ENCODE measurements around the gene TLL2.
"Not testable (repeated sequence)": the region's sequence is repeated elsewhere in the genome, so short reads cannot be mapped to it uniquely, and the experiment has no call there.

TLL2 gene

GRCh38 chr10:96513698-96514561 is at the start of gene TLL2:
TLL2 (minus strand) TSS chr10:96513926; CDS start chr10:96513685, 241 bp downstream.
- peak in 1 of 2 donors; percentile 46 for DNase-seq (ENCODE audit: low read depth in 2 of 2)

- DNase-seq (ENCODE audit: low read depth in 2 of 2) = no peak
Measured at GRCh38 chr10:96560966-96561887, 47.5 kb upstream of the TLL2 start.

GRCh38 chr10:96560489-96560888 is 46.8 kb upstream of the TLL2 start:
- no peak for DNase-seq (ENCODE audit: low read depth in 2 of 2)

GRCh38 chr10:96556003-96556402 is 42.3 kb upstream of the TLL2 start:
- no peak for DNase-seq (ENCODE audit: low read depth in 2 of 2)

- no peak for DNase-seq (ENCODE audit: low read depth in 2 of 2)
Measured at GRCh38 chr10:96555330-96555729, 41.6 kb upstream of the TLL2 start.

GRCh38 chr10:96548589-96548988 is 34.9 kb upstream of the TLL2 start:
- DNase-seq (ENCODE audit: low read depth in 2 of 2) = no peak

GRCh38 chr10:96545558-96545957 is 31.8 kb upstream of the TLL2 start:
- not testable (repeated sequence) for DNase-seq (ENCODE audit: low read depth in 2 of 2)

GRCh38 chr10:96541921-96542320 is 28.2 kb upstream of the TLL2 start:
- DNase-seq (ENCODE audit: low read depth in 2 of 2) = no peak

GRCh38 chr10:96540240-96540639 is 26.5 kb upstream of the TLL2 start:
- no peak for DNase-seq (ENCODE audit: low read depth in 2 of 2)

GRCh38 chr10:96538683-96539082 is 25.0 kb upstream of the TLL2 start:
- no peak for DNase-seq (ENCODE audit: low read depth in 2 of 2)

GRCh38 chr10:96536129-96536528 is 22.4 kb upstream of the TLL2 start:
- no peak for DNase-seq (ENCODE audit: low read depth in 2 of 2)

- no peak for DNase-seq (ENCODE audit: low read depth in 2 of 2)
Measured at GRCh38 chr10:96532523-96532922, 18.8 kb upstream of the TLL2 start.

- DNase-seq (ENCODE audit: low read depth in 2 of 2) = no peak
Measured at GRCh38 chr10:96529634-96530279, 16.0 kb upstream of the TLL2 start.

- DNase-seq (ENCODE audit: low read depth in 2 of 2) = no peak
Measured at GRCh38 chr10:96524741-96525140, 11.0 kb upstream of the TLL2 start.

GRCh38 chr10:96517284-96517683 is 3.6 kb upstream of the TLL2 start:
- DNase-seq (ENCODE audit: low read depth in 2 of 2) = no peak

- no peak for DNase-seq (ENCODE audit: low read depth in 2 of 2)
Measured at GRCh38 chr10:96516337-96516736, 2.6 kb upstream of the TLL2 start.

GRCh38 chr10:96513305-96513697 is 425 bp downstream of the TLL2 start:
- DNase-seq (ENCODE audit: low read depth in 2 of 2) = no peak

GRCh38 chr10:96512524-96513304 is 1.0 kb downstream of the TLL2 start:
- DNase-seq (ENCODE audit: low read depth in 2 of 2) = no peak

GRCh38 chr10:96511044-96511945 is 2.4 kb downstream of the TLL2 start:
- DNase-seq (ENCODE audit: low read depth in 2 of 2) = no peak

GRCh38 chr10:96509017-96509641 is 4.6 kb downstream of the TLL2 start:
- DNase-seq (ENCODE audit: low read depth in 2 of 2) = no peak
